GM13976 (cell line): Measurements from ENCODE around the gene FGF14.

Experiments used
- DNase-seq: peaks from one replicate; pipeline ENCODE4 v3.0.0; 2012; ENCODE audit warnings: low spot score
- in situ Hi-C: fragments of 300-500 bp; cut with MboI; formaldehyde crosslinking; loops from one replicate; pipeline ENCODE4 v1.12.0; 2022; ENCODE audit warnings: low sequenced_read_pairs, mixed read lengths, inconsistent platforms; ENCODE audit not compliant: unreplicated experiment
- TF ChIP-seq, protein P1 (sequence below): IDR thresholded peaks from 2 replicates; pipeline ENCODE4 v1.5.1; 2012; ENCODE audit warnings: borderline replicate concordance, mild to moderate bottlenecking; ENCODE audit not compliant: insufficient read depth; ENCODE audit errors: extremely low read depth, missing control alignments, control extremely low read depth

FGF14 gene

DNA sequence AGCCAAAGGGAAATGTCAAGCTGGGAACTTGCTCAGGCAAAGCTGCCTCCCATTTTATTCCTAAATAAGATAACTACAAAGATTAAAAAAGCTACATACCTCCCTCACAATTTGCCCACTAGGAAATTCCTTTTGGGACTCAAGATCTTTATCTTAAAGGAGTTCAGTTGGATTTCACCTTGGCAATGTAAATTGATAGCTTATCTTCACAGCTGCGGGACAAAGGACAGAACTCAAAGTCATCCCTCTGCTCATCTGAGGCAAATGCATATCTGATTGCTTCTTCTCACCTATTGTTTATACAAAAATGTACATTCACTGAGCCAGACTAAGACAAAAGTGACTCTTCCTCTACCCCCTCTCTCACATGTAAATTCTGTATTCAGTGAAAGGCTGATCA, 47.8 kb downstream of the FGF14 start:
- TF ChIP-seq, protein P1, sequence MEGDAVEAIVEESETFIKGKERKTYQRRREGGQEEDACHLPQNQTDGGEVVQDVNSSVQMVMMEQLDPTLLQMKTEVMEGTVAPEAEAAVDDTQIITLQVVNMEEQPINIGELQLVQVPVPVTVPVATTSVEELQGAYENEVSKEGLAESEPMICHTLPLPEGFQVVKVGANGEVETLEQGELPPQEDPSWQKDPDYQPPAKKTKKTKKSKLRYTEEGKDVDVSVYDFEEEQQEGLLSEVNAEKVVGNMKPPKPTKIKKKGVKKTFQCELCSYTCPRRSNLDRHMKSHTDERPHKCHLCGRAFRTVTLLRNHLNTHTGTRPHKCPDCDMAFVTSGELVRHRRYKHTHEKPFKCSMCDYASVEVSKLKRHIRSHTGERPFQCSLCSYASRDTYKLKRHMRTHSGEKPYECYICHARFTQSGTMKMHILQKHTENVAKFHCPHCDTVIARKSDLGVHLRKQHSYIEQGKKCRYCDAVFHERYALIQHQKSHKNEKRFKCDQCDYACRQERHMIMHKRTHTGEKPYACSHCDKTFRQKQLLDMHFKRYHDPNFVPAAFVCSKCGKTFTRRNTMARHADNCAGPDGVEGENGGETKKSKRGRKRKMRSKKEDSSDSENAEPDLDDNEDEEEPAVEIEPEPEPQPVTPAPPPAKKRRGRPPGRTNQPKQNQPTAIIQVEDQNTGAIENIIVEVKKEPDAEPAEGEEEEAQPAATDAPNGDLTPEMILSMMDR, result no peak
- no peak for DNase-seq
- in situ Hi-C loops, result no loop called here

DNA sequence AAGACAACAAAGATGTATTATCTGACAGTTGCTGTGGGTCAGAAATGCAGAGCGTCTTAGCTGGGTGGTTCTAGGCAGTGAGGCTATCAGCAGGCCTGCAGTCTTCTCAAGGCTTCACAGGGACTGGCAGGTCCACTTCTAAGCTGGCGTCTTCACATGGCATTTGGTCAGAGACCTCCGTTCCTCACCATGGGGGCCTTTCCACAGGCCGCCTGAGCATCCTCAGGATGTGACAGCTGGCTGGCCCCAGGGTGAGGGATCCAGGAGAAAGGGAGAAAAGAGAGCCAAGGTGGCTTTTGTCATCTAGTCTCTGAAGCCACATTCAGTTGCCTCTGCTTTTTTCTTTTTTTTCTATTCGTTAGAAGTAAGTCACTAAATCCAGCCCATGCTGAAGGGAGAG, 50.3 kb downstream of the FGF14 start:
- in situ Hi-C loops, result no loop called here
- no peak for DNase-seq

DNA sequence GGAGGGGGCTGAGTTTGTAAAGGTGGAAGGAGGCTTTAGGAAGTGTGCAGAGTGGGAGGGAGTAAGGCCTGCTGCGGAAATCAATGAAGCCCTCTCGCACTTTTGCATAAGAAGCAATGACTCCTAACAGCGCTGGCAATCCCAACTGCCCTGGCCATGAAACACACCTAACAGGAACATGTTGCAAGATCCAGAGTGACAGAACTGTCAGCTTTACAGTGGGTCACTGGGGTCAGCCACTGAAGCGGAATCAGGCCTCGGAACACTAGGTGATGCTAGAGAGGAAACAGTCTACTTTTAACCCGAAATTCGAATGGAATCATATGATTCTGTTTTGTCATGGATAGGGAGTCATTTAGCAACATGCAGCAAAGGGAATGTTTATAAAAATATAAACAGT, 54.4 kb downstream of the FGF14 start:
- TF ChIP-seq, protein P1, result no peak
- in situ Hi-C loops, result no loop called here
- no peak for DNase-seq

More for the DNA sequence above, 50.3 kb downstream of the FGF14 start:
- TF ChIP-seq, protein P1, result no peak

DNA sequence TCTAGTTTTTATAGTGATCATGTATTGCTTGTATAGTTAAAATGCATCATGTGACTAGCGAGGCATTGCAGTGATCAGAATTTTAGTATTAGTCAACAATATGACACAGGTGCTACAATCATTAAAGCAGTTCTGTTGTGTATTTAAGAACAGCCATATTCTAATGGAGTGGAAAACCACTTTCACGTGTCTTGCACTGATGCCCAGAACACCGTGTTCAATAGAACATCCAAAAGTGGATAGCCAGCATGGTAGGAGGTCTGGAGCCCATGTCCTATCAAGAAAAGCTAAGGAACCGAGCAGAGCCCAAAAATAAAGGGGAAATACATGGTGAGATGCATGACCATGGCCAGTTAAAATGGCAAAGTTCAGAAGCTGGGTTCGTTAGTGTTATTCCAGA, 55.1 kb downstream of the FGF14 start:
- TF ChIP-seq, protein P1, result no peak
- no peak for DNase-seq
- in situ Hi-C loops, result no loop called here

DNA sequence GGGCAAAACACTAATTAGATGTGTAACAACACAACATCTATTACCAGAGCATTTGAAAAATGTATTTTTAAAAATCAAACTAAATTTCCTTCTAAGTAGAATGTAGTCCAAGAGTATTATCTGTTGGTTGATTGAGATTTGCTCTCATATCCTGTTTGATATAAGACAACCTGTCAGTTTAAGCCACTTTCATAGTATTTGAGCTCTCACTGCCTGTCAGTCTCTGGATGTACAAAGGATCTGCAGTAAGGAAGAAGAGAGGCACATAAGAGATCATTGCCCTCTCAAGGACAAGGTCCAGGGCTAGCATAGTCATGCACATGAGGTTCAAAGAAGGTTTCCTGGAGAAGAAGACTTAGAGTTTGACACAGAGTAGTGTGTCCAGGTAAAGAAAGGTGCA, 57.4 kb downstream of the FGF14 start:
- in situ Hi-C loops, result no loop called here
- TF ChIP-seq, protein P1, result no peak
- DNase-seq, result no peak

DNA sequence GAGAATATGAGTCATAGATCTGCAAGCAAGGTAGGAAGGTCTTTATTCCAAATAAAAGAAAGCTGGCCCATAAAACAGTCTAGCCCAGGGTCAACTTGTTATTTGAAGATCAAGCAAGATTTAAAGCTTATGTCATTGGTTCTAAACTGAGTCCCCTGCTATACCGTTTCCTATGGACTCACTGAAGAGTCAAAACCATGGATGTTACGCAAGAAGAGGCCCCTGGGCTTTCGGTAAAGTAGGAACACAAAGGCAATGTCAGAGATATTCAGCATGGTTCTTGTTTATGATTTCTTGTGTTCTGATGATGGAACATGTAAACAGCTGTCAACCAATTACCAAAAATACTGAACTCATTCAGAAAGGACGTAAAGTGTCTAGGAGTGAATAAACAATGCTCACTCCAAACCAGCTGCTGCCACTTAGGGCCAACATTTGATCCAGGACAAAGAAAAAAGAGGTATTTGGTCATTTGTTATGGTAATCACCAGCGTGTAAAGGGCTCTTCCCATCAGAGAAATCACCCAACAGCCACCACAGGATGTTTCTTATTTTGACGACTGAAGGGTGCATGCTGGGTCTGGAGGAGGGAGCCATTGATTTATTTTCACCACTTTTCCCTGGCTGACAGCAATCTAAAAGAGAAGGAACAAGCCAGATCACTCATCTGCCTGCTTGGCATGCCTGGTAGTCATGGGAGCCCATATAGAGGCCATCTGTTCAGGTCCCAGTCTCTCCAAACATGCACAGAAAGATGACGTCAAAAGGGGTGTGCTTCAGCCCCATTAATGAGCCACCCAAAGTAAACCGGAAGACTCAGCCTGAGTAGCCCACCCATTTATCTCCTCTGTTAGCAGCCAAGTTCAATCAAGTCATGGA, 68.3 kb downstream of the FGF14 start:
- TF ChIP-seq, protein P1, result no peak
- DNase-seq, result no peak
- in situ Hi-C loops, result no loop called here
